HepG2 (cell line): ENCODE results near the gene LIME1. TPM values are rescaled to one million over a fixed set of nuclear protein-coding genes. Genes with fewer than 3 reads are reported as not detected.

Experiments used
- GABPA ChIP-seq, 2 experiments: IDR thresholded peaks; 2 replicates each; pipeline ENCODE4 v1.6.1; 2011 to 2016; ENCODE audit warnings: low read depth in 2 of 2, low read length in 1 of 2, missing biosample characterization in 1 of 2, missing genetic modification characterization in 1 of 2
- HCFC1 ChIP-seq: fragments of 150-350 bp; IDR thresholded peaks from 2 replicates; pipeline ENCODE4 v1.6.1; 2014; ENCODE audit warnings: low read depth, low read length
- MAFF ChIP-seq: IDR thresholded peaks from 2 replicates; pipeline ENCODE4 v1.6.1; 2011; ENCODE audit warnings: low read depth, low read length, improper control_type of control experiment
- MEIS2 ChIP-seq: sonication (generic); formaldehyde crosslinking; IDR thresholded peaks from 2 replicates; pipeline ENCODE4 v1.9.0; 2021; ENCODE audit warnings: mild to moderate bottlenecking, missing genetic modification reagents
- NFE2L1 ChIP-seq: sonication (generic); formaldehyde crosslinking; IDR thresholded peaks from 2 replicates; pipeline ENCODE4 v1.4.0; 2020; ENCODE audit warnings: missing genetic modification reagents, mild to moderate bottlenecking, borderline replicate concordance
- PAX8 ChIP-seq: sonication (generic); formaldehyde crosslinking; IDR thresholded peaks from 2 replicates; pipeline ENCODE4 v1.8.0; 2022; ENCODE audit warnings: mild to moderate bottlenecking, missing genetic modification reagents, borderline replicate concordance
- RBFOX2 ChIP-seq: fragments of 200-400 bp; formaldehyde crosslinking; IDR thresholded peaks from 2 replicates; pipeline ENCODE4 v1.6.1; 2017; ENCODE audit warnings: low read depth, mild to moderate bottlenecking, low read length
- SP2 ChIP-seq: sonication (generic); formaldehyde crosslinking; IDR thresholded peaks from 2 replicates; pipeline ENCODE4 v1.5.1; 2020; ENCODE audit warnings: mild to moderate bottlenecking, missing genetic modification reagents
- ZKSCAN8 ChIP-seq: IDR thresholded peaks from 2 replicates; pipeline ENCODE4 v1.6.1; 2016; ENCODE audit warnings: borderline replicate concordance, missing genetic modification reagents, missing compliant biosample characterization
- ZNF501 ChIP-seq: sonication (generic); formaldehyde crosslinking; IDR thresholded peaks from 2 replicates; pipeline ENCODE4 v1.5.1; 2020; ENCODE audit warnings: mild to moderate bottlenecking, moderate library complexity, missing genetic modification reagents
- ZNF557 ChIP-seq: sonication (generic); formaldehyde crosslinking; IDR thresholded peaks from 2 replicates; pipeline ENCODE4 v1.4.0; 2020; ENCODE audit warnings: missing genetic modification reagents
- ZNF563 ChIP-seq: sonication (generic); formaldehyde crosslinking; IDR thresholded peaks from 2 replicates; pipeline ENCODE4 v1.8.0; 2022; ENCODE audit warnings: mild to moderate bottlenecking, moderate library complexity, missing genetic modification reagents
- ZNF577 ChIP-seq: sonication (generic); formaldehyde crosslinking; IDR thresholded peaks from 2 replicates; pipeline ENCODE4 v1.4.0; 2020; ENCODE audit warnings: mild to moderate bottlenecking, low read depth, missing genetic modification reagents, borderline replicate concordance
- polyA plus RNA-seq, 8 experiments: library from polyadenylated mRNA; depleted of rRNA in 3 of 8; stranded (reverse) in 7 of 8; unstranded in 1 of 8; fragments of >200 nt; fragmentation: Illumina TruSeq in 4 of 8; extraction: Trizol in 4 of 8; gene quantifications; 2 replicates each; pipeline versions ENCODE4 v1.2.1 to v1.2.3, GENCODE V29; 2011 to 2016; ENCODE audit warnings: low read depth in 4 of 8, missing spikeins in 1 of 8, mixed read lengths in 1 of 8; ENCODE audit not compliant: insufficient read depth in 1 of 8
- total RNA-seq, 5 experiments: library from RNA; depleted of rRNA; stranded (reverse); fragments of >200 nt; fragmentation: Illumina TruSeq; extraction: Trizol; gene quantifications; 2 replicates each; pipeline ENCODE4 v1.2.3, GENCODE V29; 2016; ENCODE audit warnings: low read depth in 1 of 5
- TF ChIP-seq, protein P1 (sequence below): IDR thresholded peaks from 2 replicates; pipeline ENCODE4 v1.6.1; 2016; ENCODE audit warnings: control low read depth
- TF ChIP-seq, protein P2 (sequence below): sonication (generic); formaldehyde crosslinking; IDR thresholded peaks from 2 replicates; pipeline ENCODE4 v1.8.0; 2022; ENCODE audit warnings: missing genetic modification reagents, mild to moderate bottlenecking, moderate library complexity, borderline replicate concordance
- TF ChIP-seq, protein P3 (sequence below): sonication (generic); formaldehyde crosslinking; IDR thresholded peaks from 2 replicates; pipeline ENCODE4 v1.4.0; 2020; ENCODE audit warnings: missing genetic modification reagents
- TF ChIP-seq, protein P4 (sequence below): sonication (generic); formaldehyde crosslinking; IDR thresholded peaks from 2 replicates; pipeline ENCODE4 v1.8.1; 2023; ENCODE audit warnings: missing genetic modification reagents, mild to moderate bottlenecking, borderline replicate concordance

Gene LIME1
- total and polyA plus RNA-seq, 2 of the 13 experiments (the other 11 are each of a cell fraction or from before 2014, with no cell fraction given), result 13.0 to 61.5 TPM

DNA sequence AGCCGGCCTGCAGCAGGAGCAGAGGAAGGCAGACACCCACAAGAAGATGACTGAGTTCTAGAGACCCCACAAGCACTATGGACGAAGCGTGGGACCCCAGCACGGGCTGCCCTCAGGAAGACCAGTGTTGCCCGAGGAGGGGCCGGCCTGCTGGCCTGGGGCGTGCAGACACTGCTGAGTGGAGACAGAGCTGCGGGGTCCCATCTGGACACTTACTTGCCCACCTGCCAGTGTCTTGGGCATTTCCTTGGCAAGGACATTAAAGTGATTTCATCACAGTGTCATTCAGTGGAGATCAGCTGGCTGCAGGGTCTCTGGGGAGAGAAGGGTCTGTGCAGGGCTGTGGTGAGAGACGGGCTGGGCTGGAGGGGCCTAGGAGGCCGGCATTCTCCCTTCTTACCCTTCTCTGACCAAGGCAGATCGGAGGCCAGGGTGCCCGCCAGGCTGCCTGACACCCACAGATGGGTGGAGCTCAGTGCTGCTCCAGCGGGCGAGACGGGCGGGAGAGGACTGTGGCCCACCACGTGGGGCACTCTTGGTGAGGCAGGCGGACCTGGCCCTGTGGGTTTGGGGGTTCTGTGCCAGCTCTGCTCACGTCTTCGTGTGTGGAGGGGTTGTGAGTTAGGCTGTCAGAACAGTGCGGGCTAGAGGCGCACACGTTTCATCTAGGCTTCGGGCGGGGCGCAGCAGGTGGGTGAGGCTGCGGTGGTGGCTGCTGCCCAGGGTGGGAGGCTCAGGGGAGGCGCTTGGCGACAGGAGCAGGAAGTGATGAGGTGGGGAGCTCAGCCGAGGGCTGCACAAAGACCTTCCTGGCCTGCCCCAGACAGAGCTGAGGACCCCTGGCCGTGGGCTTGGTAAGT is at the start of gene LIME1 (continued):
- TF ChIP-seq, protein P1, sequence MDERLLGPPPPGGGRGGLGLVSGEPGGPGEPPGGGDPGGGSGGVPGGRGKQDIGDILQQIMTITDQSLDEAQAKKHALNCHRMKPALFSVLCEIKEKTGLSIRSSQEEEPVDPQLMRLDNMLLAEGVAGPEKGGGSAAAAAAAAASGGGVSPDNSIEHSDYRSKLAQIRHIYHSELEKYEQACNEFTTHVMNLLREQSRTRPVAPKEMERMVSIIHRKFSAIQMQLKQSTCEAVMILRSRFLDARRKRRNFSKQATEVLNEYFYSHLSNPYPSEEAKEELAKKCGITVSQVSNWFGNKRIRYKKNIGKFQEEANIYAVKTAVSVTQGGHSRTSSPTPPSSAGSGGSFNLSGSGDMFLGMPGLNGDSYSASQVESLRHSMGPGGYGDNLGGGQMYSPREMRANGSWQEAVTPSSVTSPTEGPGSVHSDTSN (CRISPR knock-in tag), result no peak
- TF ChIP-seq ZKSCAN8 (CRISPR knock-in tag) (no peak), PAX8 (CRISPR knock-in tag) (no peak), ZNF563 (CRISPR knock-in tag) (0 out of 2 replicates have a peak, but pooled peaks have one; percentile 11), HCFC1 (no peak), NFE2L1 (CRISPR knock-in tag) (0 out of 2 replicates have a peak, but pooled peaks have one; percentile 10), ZNF577 (CRISPR knock-in tag) (no peak), RBFOX2 (peak; percentile 40), MEIS2 (CRISPR knock-in tag) (no peak), MAFF (no peak), SP2 (CRISPR knock-in tag) (no peak), GABPA (IDR thresholded peaks at IDR 0.05; ENCODE audit: low read depth, low read length) (no peak), GABPA (CRISPR knock-in tag; IDR thresholded peaks at IDR 0.05; ENCODE audit: low read depth) (no peak), ZNF557 (CRISPR knock-in tag) (no peak), ZNF501 (CRISPR knock-in tag) (no peak)
- TF ChIP-seq, protein P2, sequence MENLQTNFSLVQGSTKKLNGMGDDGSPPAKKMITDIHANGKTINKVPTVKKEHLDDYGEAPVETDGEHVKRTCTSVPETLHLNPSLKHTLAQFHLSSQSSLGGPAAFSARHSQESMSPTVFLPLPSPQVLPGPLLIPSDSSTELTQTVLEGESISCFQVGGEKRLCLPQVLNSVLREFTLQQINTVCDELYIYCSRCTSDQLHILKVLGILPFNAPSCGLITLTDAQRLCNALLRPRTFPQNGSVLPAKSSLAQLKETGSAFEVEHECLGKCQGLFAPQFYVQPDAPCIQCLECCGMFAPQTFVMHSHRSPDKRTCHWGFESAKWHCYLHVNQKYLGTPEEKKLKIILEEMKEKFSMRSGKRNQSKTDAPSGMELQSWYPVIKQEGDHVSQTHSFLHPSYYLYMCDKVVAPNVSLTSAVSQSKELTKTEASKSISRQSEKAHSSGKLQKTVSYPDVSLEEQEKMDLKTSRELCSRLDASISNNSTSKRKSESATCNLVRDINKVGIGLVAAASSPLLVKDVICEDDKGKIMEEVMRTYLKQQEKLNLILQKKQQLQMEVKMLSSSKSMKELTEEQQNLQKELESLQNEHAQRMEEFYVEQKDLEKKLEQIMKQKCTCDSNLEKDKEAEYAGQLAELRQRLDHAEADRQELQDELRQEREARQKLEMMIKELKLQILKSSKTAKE, result no peak
- TF ChIP-seq, protein P3, sequence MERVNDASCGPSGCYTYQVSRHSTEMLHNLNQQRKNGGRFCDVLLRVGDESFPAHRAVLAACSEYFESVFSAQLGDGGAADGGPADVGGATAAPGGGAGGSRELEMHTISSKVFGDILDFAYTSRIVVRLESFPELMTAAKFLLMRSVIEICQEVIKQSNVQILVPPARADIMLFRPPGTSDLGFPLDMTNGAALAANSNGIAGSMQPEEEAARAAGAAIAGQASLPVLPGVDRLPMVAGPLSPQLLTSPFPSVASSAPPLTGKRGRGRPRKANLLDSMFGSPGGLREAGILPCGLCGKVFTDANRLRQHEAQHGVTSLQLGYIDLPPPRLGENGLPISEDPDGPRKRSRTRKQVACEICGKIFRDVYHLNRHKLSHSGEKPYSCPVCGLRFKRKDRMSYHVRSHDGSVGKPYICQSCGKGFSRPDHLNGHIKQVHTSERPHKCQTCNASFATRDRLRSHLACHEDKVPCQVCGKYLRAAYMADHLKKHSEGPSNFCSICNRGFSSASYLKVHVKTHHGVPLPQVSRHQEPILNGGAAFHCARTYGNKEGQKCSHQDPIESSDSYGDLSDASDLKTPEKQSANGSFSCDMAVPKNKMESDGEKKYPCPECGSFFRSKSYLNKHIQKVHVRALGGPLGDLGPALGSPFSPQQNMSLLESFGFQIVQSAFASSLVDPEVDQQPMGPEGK (CRISPR knock-in tag), result no peak
- TF ChIP-seq, protein P4, sequence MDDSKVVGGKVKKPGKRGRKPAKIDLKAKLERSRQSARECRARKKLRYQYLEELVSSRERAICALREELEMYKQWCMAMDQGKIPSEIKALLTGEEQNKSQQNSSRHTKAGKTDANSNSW, result no peak
